HepG2 (cell line): Measurements from ENCODE around the gene NOXA1. TPM values are rescaled to one million over a fixed set of nuclear protein-coding genes. Genes with fewer than 3 reads are reported as not detected.

Source experiments
- ATAC-seq: fragments of 200-7000 bp; cut with Tn5 transposase; 3 replicates; pipeline ENCODE4 v1.9.1; 2020; ENCODE audit warnings: mild to moderate bottlenecking, moderate library complexity
- BruUV-seq: library from RNA; stranded (reverse); fragments of 400-500 nt; replicated peaks from 2 replicates; lab custom pipeline; 2021; lab: Mats Ljungman, UMichigan
- CTCF ChIA-PET: fragments of 300-600 bp; formaldehyde crosslinking; extraction: SDS; loops from one replicate; lab custom pipeline; 2021; ENCODE audit warnings: low total read pairs, inconsistent platforms, low intra/inter-chr PET ratio; lab: Yijun Ruan, JAX
- POLR2A ChIA-PET: fragments of 350-600 bp; sonication (Branson Sonifier 250); formaldehyde crosslinking; loops from one replicate; lab custom pipeline; 2020; ENCODE audit warnings: antibody characterized with exemption, inconsistent platforms; lab: Yijun Ruan, JAX
- DNase-seq: peaks from one replicate; pipeline ENCODE4 v3.0.0-alpha.2; 2015; ENCODE audit warnings: low spot score
- FAIRE-seq: peaks from 3 replicates; lab custom pipeline; 2011; peaks lifted over from hg19 to GRCh38; lab: Jason Lieb, UNC
- H2AFZ ChIP-seq: one replicate; pipeline ENCODE4 v1.6.1; 2011; ENCODE audit warnings: low read length, inconsistent platforms
- H3K27ac ChIP-seq: fragments of 300-600 bp; 3 replicates; pipeline ENCODE4 v1.8.0; 2011; ENCODE audit warnings: mixed run types, mild to moderate bottlenecking, mixed read lengths, low read length, inconsistent platforms; ENCODE audit not compliant: insufficient read depth; ENCODE audit errors: extremely low read length
- H3K27me3 ChIP-seq, 2 experiments: fragments of 200-600 bp in 1 of 2; 2 replicates in 1 of 2; 3 replicates in 1 of 2; pipeline versions ENCODE4 v1.6.0 to v1.8.0; 2011; ENCODE audit warnings: low read length in 2 of 2, mild to moderate bottlenecking in 2 of 2, moderate library complexity in 2 of 2, inconsistent platforms in 1 of 2; ENCODE audit not compliant: insufficient read depth in 2 of 2, control insufficient read depth in 1 of 2
- H3K36me3 ChIP-seq, 2 experiments: fragments of 200-600 bp in 1 of 2; replicated peaks in 1 of 2; 2 replicates in 1 of 2; 3 replicates in 1 of 2; pipeline versions ENCODE4 v1.5.1 to v1.8.0; 2011; ENCODE audit warnings: low read length in 2 of 2, inconsistent platforms in 1 of 2; ENCODE audit not compliant: insufficient read depth in 2 of 2, control insufficient read depth in 1 of 2
- H3K4me1 ChIP-seq: 2 replicates; pipeline ENCODE4 v1.5.1; 2012; ENCODE audit warnings: low read length, inconsistent platforms; ENCODE audit not compliant: insufficient read depth
- H3K4me2 ChIP-seq: 2 replicates; pipeline ENCODE4 v1.6.0; 2011; ENCODE audit warnings: low read depth, low read length, inconsistent platforms
- H3K4me3 ChIP-seq, 3 experiments: fragments of 200-600 bp in 1 of 3; sonication (generic), shearing (Covaris generic) in 1 of 3; replicated peaks in 1 of 3; 2 replicates each; pipeline ENCODE4 v1.5.1; 2011 to 2016; ENCODE audit warnings: low read length in 3 of 3, inconsistent platforms in 2 of 3, low read depth in 2 of 3, mild to moderate bottlenecking in 2 of 3, control low read depth in 1 of 3, mixed read lengths in 1 of 3; ENCODE audit not compliant: insufficient read depth in 1 of 3
- H3K79me2 ChIP-seq: one replicate; pipeline ENCODE4 v1.6.1; 2011; ENCODE audit warnings: low read length, inconsistent platforms; ENCODE audit not compliant: insufficient read depth
- H3K9ac ChIP-seq: 2 replicates; pipeline ENCODE4 v1.6.0; 2011; ENCODE audit warnings: mild to moderate bottlenecking, low read depth, low read length, inconsistent platforms; ENCODE audit not compliant: insufficient read depth
- H3K9me3 ChIP-seq: 2 replicates; pipeline ENCODE4 v1.5.1; 2012; ENCODE audit warnings: mild to moderate bottlenecking, low read length
- H4K20me1 ChIP-seq: 2 replicates; pipeline ENCODE4 v1.6.0; 2011; ENCODE audit warnings: inconsistent platforms, mild to moderate bottlenecking, low read length, moderate library complexity; ENCODE audit not compliant: insufficient read depth
- KAT8 ChIP-seq: IDR thresholded peaks from 2 replicates; pipeline ENCODE4 v1.6.1; 2016; ENCODE audit warnings: missing genetic modification reagents, missing compliant biosample characterization
- MED8 ChIP-seq: sonication (generic); formaldehyde crosslinking; IDR thresholded peaks from 2 replicates; pipeline ENCODE4 v1.8.1; 2023; ENCODE audit warnings: mild to moderate bottlenecking, missing genetic modification reagents; ENCODE audit not compliant: insufficient replicate concordance
- MTF2 ChIP-seq: sonication (generic); formaldehyde crosslinking; IDR thresholded peaks from 2 replicates; pipeline ENCODE4 v1.5.0; 2020; ENCODE audit warnings: missing genetic modification reagents, borderline replicate concordance
- NFIB ChIP-seq: sonication (generic); formaldehyde crosslinking; IDR thresholded peaks from 2 replicates; pipeline ENCODE4 v1.9.0; 2021; ENCODE audit warnings: missing genetic modification reagents, mild to moderate bottlenecking, borderline replicate concordance
- RAD51 ChIP-seq: fragments of 450-650 bp; IDR thresholded peaks from 2 replicates; pipeline ENCODE4 v1.6.1; 2016; ENCODE audit warnings: borderline replicate concordance
- SCMH1 ChIP-seq: sonication (generic); formaldehyde crosslinking; IDR thresholded peaks from 2 replicates; pipeline ENCODE4 v1.9.0; 2021; ENCODE audit warnings: missing genetic modification reagents, mild to moderate bottlenecking, borderline replicate concordance
- SNAPC5 ChIP-seq: sonication (generic); formaldehyde crosslinking; IDR thresholded peaks from 2 replicates; pipeline ENCODE4 v1.8.1; 2023; ENCODE audit warnings: mild to moderate bottlenecking, missing genetic modification reagents, borderline replicate concordance
- SRSF1 ChIP-seq: fragments of 200-400 bp; formaldehyde crosslinking; optimal IDR thresholded peaks from 2 replicates; pipeline ENCODE3; 2017; ENCODE audit warnings: mild to moderate bottlenecking, low read depth, low read length, moderate library complexity
- TBX2 ChIP-seq: sonication (generic); formaldehyde crosslinking; IDR thresholded peaks from 2 replicates; pipeline ENCODE4 v1.5.0; 2020; ENCODE audit warnings: missing genetic modification reagents, mild to moderate bottlenecking, borderline replicate concordance
- TMF1 ChIP-seq: sonication (generic); formaldehyde crosslinking; IDR thresholded peaks from 2 replicates; pipeline ENCODE4 v1.8.1; 2022; ENCODE audit warnings: low read depth, missing genetic modification reagents
- ZNF138 ChIP-seq: sonication (generic); formaldehyde crosslinking; IDR thresholded peaks from 2 replicates; pipeline ENCODE4 v1.5.0; 2020; ENCODE audit warnings: mild to moderate bottlenecking, low read depth, missing genetic modification reagents
- ZNF235 ChIP-seq: sonication (generic); formaldehyde crosslinking; IDR thresholded peaks from 2 replicates; pipeline ENCODE4 v1.8.1; 2023; ENCODE audit warnings: mild to moderate bottlenecking, missing genetic modification reagents, borderline replicate concordance
- ZNF264 ChIP-seq: sonication (generic); formaldehyde crosslinking; IDR thresholded peaks from 2 replicates; pipeline ENCODE4 v1.4.0; 2020; ENCODE audit warnings: missing genetic modification reagents
- ZNF546 ChIP-seq: sonication (generic); formaldehyde crosslinking; conservative IDR thresholded peaks from 2 replicates; pipeline ENCODE4 v1.8.1; 2023; ENCODE audit warnings: mild to moderate bottlenecking, missing genetic modification reagents
- ZNF580 ChIP-seq: IDR thresholded peaks from 2 replicates; pipeline ENCODE4 v1.6.1; 2016; ENCODE audit warnings: low read depth, borderline replicate concordance
- ZNF605 ChIP-seq: sonication (generic); formaldehyde crosslinking; IDR thresholded peaks from 2 replicates; pipeline ENCODE4 v1.8.0; 2022; ENCODE audit warnings: mild to moderate bottlenecking, missing genetic modification reagents
- ZNF644 ChIP-seq: IDR thresholded peaks from 2 replicates; pipeline ENCODE4 v1.6.1; 2016; ENCODE audit warnings: low read depth
- ZNF816 ChIP-seq: sonication (generic); formaldehyde crosslinking; IDR thresholded peaks from 2 replicates; pipeline ENCODE4 v1.8.0; 2022; ENCODE audit warnings: missing genetic modification reagents, mild to moderate bottlenecking, borderline replicate concordance
- ZNF891 ChIP-seq: sonication (generic); formaldehyde crosslinking; IDR thresholded peaks from 2 replicates; pipeline ENCODE4 v1.5.0; 2020; ENCODE audit warnings: mild to moderate bottlenecking, missing genetic modification reagents
- WGBS: methylation state at CpG from one replicate; pipeline ENCODE4 v1.1.6; 2017; ENCODE audit warnings: low lambda C conversion rate; 5-methylcytosine and 5-hydroxymethylcytosine counted together
- in situ Hi-C: cut with HindIII; loops from 2 replicates; pipeline ENCODE4 v1.10.0; 2017; ENCODE audit warnings: low pct_unique_long_range_greater_than_20kb; ENCODE audit not compliant: extremely low pct_ligation_motif_present
- intact Hi-C: fragments of 100-400 bp; cut with micrococcal nuclease; formaldehyde crosslinking; loops from one replicate; pipeline ENCODE4 v1.10.0; 2022; ENCODE audit not compliant: unreplicated experiment
- polyA plus RNA-seq, 8 experiments: library from polyadenylated mRNA; depleted of rRNA in 3 of 8; stranded (reverse) in 7 of 8; unstranded in 1 of 8; fragments of >200 nt; fragmentation: Illumina TruSeq in 4 of 8; extraction: Trizol in 4 of 8; gene quantifications; 2 replicates each; pipeline versions ENCODE4 v1.2.1 to v1.2.3, GENCODE V29; 2011 to 2016; ENCODE audit warnings: low read depth in 4 of 8, missing spikeins in 1 of 8, mixed read lengths in 1 of 8; ENCODE audit not compliant: insufficient read depth in 1 of 8
- total RNA-seq, 5 experiments: library from RNA; depleted of rRNA; stranded (reverse); fragments of >200 nt; fragmentation: Illumina TruSeq; extraction: Trizol; gene quantifications; 2 replicates each; pipeline ENCODE4 v1.2.3, GENCODE V29; 2016; ENCODE audit warnings: low read depth in 1 of 5

Gene NOXA1
- total and polyA plus RNA-seq, 2 of the 13 experiments (the other 11 are each of a cell fraction or from before 2014, with no cell fraction given): 0.78 to 1.2 TPM

- POLR2A ChIA-PET: no interaction called here
- H4K20me1 ChIP-seq: no peaks in the 10 kb centered on the region
- no peaks in the 10 kb centered on the region for H3K79me2 ChIP-seq
- TF ChIP-seq MED8 (no peak), KAT8 (no peak), SRSF1 (no peak), ZNF816 (no peak), ZNF235 (CRISPR knock-in tag) (no peak), ZNF264 (CRISPR knock-in tag) (no peak), NFIB (CRISPR knock-in tag) (no peak), SNAPC5 (CRISPR knock-in tag) (no peak), SCMH1 (CRISPR knock-in tag) (no peak), RAD51 (no peak), ZNF546 (CRISPR knock-in tag) (no peak), ZNF891 (CRISPR knock-in tag) (no peak), MTF2 (no peak), ZNF580 (CRISPR knock-in tag) (no peak), ZNF138 (CRISPR knock-in tag) (no peak), ZNF605 (no peak), ZNF644 (no peak), TMF1 (CRISPR knock-in tag) (no peak), TBX2 (CRISPR knock-in tag) (no peak)
- no peak overlapping the region for H3K9ac ChIP-seq
- WGBS: 43% methylated on average over 8 of the region's 29 CpGs
- H2AFZ ChIP-seq: no peak overlapping the region
- no peak overlapping the region; the same call in 1 of the 2 replicates for H3K4me2 ChIP-seq
- ATAC-seq (no peak), FAIRE-seq (no peak), DNase-seq (no peak)
- no peak overlapping the region for H3K27ac ChIP-seq
- peaks cover 5 to 23% of the 10 kb centered on the region in 2 experiments; a peak in 2 of 5 replicates for H3K27me3 ChIP-seq
- BruUV-seq: no TSS peak
- no peak overlapping the region for H3K4me3 ChIP-seq
- peaks cover 17% of the 10 kb centered on the region for H3K9me3 ChIP-seq
- CTCF ChIA-PET: no interaction called here
- in situ Hi-C loops: no loop called here
- intact Hi-C loops: no loop called here
- peaks cover 41% of the 10 kb centered on the region for H3K4me1 ChIP-seq
- no peaks in the 10 kb centered on the region for H3K36me3 ChIP-seq
Observed at GRCh38 chr9:137477778-137478612, 54.8 kb downstream of the NOXA1 start.
